ENCODE results near the gene MRPL47.
"Not testable (repeated sequence)": the region's sequence is repeated elsewhere in the genome, so short reads cannot be mapped to it uniquely, and the experiment has no call there.

Gene MRPL47

DNA sequence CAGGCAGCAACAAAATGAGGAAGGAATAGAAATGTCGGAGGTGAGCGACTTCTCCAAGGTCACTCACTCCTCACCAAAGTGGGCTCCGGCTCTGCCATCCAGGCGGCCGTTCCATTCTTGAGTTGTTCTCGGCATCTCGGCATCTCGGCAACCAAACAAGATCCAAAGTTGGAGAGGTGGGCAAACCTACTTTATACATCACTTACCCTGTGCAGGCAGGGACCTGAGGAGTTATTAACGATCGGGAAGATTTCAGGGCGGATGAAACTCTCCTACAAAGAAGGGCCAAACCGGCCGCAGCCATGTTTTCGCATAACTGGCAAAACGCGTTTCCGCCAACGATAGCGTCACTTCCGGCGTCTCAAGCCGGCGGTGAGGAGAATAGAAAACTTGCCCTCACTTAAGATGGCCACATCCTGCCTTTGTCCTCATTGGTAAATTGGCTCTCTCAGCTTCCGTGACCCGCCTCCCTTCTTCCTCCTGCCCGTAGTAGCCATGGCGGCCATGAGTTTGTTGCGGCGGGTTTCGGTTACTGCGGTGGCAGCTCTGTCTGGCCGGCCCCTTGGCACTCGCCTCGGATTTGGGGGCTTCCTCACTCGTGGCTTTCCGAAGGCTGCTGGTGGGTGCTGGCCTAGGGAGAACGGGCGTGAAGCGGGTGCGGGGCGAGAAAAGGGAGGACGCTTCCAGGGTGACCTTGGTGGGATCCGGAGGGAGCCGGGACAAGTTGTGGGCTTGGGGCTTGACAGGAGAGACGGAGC is at the start of gene MRPL47, which contains the start of gene NDUFB5:
Gene MRPL47 (minus strand): TSS at position 318 of the 758 bp plus-strand sequence. CDS start 14 bp downstream, at position 304.
Gene NDUFB5 (plus strand): TSS at position 474 of the 758 bp plus-strand sequence. CDS start 22 bp downstream, at position 496.
- DNase-seq: peak; percentile 95 to 99 (median 96)

DNA sequence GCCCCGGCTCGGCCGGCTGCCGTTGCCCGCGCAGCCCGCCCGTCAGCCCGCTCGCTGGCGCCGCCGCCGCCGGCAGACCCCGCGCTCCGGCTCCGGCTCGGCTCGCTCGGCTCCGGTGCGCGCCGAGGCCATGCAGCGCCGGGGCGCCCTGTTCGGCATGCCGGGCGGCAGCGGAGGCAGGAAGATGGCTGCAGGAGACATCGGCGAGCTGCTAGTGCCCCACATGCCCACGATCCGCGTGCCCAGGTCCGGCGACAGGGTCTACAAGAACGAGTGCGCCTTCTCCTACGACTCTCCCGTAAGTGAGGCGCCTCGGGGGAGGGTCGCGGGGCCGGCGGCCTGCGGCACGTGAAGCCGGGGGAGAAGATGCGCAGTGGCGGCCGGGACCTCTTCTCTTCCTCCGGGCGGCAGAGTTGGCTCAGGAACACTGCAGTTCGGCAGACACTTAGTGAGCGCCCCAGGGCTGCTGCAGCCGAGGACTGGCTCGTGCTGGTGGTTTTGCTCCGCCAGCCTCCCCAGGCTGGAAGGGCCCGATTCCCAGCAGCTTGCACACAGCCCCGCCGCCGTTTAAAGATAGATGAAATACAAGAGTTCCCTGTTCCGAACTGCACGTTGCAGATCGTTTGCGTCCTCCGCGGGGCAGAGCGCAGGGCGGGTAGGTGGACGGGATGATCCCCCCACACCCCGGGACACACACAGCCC is 48.8 kb upstream of the MRPL47 start:
- peak; percentile 73 to 93 (median 89) for DNase-seq

DNA sequence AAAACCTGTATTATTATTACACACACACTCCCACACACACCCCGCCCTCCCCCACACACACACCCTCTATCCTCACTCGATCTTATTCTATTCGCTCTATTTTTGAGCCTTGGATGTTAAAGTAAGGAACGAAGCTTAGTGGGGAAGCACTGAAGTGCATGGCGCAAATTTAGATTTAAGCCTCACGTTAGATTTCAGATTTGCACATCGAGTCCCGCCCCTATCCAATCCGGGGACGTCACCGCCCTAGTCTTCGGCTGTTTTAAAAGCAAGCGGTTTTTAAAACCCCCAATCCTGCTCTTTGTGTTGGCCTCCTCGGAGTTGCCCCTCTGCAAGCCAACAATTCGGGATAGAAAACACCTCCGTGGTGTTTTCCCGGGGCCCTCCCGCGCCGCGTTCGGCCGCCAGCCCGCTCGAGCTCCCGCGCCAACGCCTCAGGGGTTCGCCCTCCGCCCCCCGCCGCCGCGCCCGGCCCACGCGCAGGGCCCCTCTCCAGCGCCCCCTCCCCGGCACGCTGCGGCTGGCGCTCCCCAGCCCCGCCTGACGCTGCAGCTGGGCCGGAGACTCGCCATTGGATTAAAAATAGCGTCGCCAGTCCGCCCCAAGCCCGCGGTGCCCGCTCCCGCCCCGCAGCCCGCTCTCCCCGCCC is 48.1 kb upstream of the MRPL47 start, which contains the start of gene USP13:
Gene USP13 (plus strand): TSS at position 594 of the 649 bp plus-strand sequence. CDS start 186 bp downstream, outside the sequence.
- peak; percentile 71 to 93 (median 93) for DNase-seq

DNA sequence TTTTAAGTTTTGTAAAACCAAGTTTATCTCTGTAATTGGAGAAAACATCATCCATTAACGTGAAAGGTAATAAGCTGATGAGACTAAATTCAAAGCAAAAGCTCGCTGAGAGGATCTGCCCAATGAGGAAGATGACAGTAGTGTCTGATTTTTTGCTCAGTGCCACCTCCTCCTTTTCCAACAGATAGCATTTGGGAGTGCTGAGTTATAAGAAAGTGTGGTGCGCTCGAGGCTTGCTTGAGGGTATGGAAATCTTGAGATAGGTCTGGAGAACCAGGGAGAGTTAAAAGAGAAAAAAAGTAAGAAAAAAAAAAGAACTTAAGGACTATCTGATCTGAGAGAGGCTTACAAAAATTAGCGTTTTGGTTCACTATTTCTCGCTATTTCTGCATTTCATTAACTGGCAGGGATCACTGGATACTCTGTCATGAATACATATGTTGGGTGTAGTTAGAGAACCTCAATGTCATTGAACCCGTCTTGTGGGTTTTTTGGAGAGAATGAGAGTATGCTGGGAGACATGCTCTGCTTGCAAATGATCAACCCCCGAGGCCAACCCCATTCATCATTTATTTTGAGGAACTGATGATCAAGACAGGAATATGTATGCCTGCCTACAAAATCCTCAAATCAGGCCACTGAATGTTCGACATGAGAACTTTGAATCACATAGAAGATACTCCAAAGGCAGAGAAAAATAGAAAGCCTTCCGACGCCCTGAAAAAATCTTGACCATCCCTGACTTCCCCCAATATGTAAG is 47.4 kb upstream of the MRPL47 start:
- peak in 1 of 3 experiments; percentile 72 for DNase-seq

DNA sequence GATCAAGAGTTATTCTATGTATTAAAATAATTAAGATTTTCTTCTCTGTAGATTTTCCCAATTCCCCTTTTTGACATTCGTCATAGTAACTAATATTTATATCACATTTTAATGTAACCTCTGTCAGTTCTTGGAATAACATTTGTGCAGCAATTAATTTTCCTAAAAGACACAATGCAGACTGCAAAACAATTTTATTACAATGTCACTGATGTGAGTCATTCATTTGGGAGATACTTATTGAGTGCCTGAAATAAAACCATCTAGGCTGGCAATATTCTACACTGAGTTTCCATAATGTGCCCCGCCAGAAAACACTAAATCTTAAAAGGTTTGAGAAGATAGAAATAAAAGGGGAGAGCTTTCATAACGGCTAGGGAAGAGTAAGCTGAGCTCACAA is 41.7 kb upstream of the MRPL47 start:
- DNase-seq: no peak

DNA sequence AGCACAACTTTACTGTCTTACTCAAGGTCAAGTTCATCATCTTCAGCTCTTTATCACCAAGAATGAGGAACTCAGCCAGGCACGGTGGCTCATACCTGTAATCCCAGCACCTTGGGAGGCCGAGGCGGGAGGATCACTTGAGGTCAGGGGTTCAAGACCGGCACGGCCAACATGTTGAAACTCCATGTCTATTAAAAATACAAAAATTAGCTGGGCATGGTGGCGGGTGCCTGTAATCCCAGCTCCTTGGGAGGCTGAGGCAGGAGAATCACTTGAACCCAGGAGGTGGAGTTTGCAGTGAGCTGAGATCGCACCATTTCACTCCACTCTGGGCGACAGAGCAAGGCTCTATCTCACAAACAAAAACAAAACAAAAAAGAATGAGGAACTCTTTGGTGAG is 39.4 kb upstream of the MRPL47 start:
- not testable (repeated sequence) for DNase-seq

DNA sequence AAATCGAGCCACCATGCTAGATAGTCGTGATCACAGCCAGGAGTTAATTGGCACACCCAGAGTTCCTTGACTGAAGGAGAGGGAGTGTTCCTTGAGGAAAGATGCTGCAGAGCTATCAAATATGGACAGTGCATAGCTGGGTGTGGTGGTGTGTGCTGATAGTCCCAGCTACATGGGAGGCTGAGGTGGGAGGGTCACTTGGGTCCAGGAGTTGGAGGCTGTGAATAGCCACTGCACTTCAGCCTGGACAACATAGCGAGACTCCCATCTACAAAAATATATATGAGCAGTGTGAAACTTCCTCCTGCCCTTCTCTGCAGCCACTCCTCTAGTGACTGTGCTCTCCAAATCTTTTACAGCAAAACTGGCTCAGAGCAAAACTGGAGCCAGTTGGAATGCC is 38.4 kb upstream of the MRPL47 start:
- DNase-seq: no peak

DNA sequence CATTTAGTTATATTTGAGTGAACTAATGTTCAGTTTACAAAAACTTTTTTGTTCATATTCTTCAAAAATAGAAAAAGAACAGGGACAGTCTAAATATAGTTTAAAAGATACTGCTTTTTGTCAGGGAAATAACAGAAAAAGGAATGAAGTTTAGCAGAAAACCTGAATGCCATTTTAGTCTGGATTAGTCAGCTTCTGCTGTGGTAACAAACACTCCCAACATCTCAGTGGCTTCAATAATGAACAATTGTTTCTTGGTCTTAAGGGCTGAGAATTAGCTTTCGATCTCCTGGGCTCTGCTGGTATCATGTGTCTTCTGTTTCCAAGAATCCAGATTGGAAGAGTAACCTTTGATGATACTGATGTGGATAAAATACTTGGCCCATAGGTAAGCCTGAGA is 36.0 kb upstream of the MRPL47 start:
- no peak for DNase-seq

DNA sequence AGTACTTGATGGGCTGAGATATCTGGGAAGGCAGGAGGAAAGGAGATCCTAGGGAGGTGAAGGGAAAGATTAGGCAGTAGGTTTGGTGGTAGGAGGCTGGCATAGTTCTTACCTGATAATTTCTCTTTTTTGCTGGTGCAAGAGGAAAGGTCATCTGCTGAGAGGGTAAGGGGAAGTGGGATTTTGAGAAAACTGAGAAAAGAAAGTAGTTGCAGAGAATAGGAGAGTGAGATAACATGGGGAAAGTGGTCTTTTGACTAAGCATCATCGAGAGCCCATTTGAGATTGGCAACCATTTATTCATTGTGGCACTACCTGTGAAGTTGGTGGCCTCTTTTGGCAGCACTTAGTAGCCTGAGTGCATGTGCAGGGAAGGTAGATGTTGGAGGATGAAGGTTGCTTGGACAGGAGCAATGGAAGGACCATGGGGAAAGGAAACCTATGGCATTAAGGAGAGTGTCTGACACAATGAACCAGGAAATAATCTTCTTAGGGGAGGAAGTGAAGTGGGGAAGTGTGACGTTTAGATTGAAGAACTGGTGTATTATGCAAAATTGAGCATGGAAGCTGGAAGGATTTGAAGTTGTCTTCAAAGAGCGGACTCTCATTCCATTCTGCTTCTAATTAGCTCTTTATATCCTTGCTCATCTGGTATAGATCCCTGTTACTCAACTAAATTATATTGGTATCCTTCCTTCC is 26.5 kb upstream of the MRPL47 start:
- no peak for DNase-seq

DNA sequence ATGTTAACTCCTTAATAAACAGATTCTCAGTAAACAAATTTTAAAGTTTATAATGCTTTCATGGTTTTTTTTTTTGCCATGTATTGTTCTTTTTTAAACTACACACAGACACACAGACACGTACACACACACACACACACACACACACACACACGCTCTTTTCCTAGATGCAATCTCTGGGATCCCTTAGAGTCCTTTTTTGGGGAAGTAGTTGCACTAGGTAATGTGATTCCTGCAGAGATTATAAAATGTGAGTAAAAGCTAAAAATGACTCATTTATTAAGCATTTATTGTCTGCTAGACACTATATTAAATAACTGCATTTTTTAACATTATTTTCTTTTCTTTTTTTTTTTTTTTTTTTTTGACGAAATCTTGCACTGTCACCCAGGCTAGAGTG is 20.0 kb upstream of the MRPL47 start:
- no peak for DNase-seq

DNA sequence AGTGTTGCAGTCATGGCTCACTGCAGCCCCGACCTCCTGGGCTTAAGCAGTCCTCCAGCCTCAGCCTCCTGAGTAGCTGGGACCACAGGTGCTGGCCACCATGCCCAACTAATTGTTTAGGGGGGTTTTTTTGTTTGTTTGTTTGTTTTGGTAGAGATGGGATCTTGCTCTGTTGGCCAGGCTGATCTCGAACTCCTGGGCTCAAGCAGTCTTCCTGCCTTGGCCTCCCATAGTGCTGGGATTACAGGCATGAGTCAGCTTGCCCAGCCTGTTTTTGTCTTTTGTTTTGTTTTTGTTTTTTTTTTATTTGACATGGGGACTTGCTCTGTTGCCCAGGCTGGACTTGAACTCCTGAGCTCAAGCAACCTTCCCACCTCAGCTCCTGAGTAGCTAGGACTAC is 17.6 kb upstream of the MRPL47 start:
- DNase-seq: no peak

DNA sequence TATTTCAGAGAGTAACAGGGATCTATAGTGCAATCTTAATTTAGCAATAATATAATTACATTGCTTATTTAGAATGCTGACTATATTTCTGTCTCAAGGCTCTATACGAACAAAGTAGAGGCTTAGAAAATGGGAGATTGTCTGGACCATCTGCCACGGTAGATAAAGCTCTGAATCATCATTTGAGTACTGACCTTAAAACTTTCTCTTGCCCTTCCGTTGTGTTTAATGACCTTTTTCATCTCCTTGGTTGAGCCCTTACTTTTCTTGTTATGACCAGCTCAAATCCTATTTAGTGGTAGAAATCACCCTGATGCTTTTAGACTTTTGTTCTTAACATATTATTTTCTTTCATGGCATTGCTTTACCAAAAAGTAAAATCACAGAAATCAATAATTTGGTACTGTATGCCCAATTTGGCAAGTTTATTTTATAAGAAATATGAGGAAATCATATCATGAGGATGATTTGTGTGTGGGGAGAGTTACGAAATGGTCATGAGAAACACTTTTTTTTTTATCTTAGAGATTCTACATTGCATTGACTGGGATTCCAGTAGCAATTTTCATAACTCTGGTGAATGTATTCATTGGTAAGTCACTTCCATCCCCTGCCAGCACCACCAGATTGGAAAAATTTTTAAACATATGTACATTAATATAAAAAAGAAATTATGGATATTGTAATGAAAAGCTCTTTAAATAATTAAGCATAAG is 11.2 kb upstream of the MRPL47 start:
- DNase-seq: no peak

DNA sequence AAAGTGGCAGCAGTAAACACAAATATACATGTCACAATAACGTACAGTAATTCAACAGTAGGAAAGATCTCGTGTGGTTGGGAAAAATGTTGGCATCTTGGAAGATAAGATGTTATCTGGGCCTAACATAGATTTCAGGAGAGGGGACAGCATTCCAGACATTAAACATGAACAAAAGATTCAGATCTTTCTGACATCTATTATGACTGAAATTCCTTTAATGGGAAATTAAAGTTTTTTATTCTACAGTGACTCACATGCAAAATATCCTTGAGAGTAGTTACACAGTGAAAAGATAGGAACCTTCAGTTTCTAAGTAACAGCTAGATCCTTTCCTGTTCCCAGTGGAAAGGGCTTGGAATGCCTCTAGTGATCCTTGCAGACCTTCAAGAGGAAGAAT is 9.4 kb upstream of the MRPL47 start:
- no peak for DNase-seq

DNA sequence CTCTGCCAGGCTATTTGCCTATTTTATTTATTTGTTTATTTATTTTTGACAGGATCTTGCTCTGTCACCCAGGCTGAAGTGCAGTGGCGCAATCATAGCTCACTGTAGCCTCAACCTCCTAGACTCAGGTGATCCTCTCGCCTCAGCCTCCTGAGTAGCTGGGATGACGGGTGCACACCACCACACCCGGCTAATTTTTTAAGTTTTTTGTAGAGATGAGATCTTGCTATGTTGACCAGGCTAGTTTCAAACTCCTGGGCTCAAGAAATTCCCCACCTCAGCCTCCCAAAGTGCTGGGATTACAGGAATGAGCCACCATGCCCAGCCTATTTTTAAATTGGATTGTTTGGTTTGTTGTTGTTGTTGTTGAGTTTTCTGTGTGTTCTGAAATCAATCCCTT is 5.6 kb upstream of the MRPL47 start:
- DNase-seq: no peak

DNA sequence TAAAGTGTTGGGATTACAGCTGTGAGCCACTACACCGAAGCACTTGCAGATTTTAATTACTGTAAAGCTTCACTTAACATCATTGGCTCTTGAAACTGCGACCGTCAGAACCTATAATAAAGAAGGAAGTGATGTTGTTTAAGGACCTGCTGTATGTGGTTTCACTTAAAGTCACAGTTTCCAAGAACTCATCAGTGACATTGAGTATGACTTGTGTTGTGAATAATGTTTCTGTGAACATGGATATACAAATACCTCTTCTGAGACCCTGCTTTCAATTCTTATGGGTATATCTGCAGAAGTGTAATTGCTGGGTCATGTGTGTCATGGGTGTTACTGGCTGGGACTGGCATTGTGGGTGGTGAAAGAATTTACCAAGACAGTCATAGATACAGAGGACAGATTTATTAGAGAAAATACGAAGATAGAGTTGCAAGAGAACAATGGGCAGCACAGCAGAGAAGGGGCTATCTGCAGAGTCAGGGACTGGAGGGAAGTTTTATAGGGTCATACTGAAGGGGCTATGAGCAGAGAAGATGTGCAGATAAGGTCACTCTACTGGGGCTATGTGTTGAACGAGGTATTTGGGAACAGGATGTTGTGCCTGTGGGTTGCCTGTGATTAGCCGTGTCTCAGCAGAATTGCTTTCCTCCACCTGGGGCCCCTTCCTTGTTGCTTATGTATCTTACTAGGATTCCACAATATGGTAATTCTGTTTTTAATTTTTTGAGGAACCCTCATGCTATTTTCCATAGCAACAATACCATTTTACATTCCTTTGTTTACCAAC is 4.7 kb upstream of the MRPL47 start:
- no peak for DNase-seq

DNA sequence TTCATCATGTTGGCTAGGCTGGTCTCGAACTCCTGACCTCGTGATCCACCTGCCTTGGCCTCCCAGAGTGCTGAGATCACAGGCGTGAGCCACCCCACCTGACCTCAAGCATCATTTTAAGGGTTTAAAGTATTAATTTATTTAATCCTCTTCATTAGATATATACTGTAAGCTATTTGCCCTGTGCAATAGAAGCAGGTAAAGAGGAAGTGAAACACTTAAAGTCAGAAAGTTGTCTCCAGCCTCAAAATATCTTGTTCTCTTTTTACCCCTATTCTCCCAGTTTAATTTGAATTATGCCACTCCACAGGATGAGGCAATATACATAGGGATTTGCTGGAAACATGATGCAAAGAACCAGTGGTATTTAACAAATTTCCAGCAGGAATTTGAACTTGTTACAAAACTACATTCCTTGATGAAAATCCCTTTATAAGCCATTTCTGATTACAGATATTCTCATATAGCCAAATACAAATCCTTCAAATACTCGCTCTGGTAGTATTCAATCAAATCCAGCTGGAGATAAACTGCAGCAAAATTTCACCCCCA is 2.2 kb upstream of the MRPL47 start:
- DNase-seq: no peak

DNA sequence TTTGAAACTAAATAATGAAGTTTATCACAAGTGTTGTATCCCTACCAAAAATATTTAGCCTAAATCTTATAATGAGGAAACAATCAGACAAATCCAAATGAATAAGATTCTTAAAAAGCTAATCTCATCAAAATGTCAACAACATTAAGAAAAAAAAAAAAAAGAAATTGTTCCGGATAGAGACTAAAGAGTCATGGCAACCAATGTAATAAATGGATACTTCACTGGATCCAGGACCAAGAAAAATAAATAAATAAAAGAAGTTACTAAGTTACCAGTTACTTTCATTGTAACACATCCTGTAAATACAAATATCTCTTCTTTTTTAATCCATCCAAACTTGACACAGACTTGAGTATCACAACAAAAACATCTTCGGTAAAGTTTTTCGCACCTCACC is 607 bp downstream of the MRPL47 start:
- DNase-seq: no peak

DNA sequence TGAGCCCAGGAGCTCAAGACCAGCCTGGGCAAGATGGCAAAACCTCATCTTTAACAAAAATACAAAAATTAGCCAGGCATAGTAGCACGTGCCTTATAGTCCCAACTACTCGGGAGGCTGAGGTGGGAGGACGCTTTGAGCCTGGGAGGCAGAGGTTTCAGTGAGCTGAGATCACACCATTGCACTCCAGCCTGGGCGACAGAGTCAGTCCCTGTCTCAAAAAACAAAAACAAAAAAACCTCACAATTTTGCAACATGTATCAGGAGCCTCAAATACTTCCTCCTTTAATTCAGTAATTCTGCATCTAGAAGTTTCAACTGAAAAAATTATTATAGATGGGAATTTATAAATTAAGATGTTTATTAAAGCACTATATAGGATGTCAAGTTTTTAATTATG is 1.1 kb downstream of the MRPL47 start:
- DNase-seq: no peak

DNA sequence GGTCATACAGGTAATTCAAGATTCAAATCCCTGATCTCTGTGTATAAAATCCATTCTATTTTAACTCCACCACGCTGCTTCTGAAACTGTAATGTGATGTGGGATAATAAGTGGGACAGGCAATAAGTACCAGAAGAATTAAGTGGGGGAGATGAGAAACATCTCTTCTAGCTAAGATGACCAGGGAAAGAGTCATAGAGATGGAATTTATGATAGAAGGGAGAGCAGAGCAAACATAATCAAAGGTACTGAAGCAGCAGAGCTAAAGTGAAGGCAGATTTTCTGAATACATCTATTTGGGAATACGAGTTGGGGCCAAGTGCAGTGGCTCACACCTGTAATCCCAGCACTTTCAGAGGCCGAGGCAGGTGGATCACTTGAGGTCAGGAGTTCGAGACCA is 4.9 kb downstream of the MRPL47 start:
- DNase-seq: no peak

DNA sequence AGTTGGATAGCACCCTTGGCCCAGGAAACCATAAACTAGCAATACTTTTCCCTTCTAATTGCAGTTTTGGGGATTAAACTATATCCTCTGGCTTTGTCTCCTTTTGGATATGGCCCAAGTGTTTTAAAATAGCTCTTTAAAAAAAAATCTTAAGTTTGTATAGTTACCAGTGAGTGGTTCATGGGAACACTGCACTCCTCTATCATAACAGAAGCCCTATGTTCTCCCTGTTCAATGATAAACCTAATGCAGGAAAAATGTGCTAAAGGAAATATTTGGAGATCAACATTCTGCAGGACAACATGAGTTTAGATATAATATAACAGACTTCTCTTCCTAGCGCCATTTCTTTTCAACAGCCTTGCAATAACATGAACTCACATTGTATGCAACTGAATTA is 13.1 kb downstream of the MRPL47 start:
- DNase-seq: no peak

Measured in NCI-H1417 (cell line).